ENCODE data around the gene YAE1. TPM values are rescaled to one million over a fixed set of nuclear protein-coding genes. Genes with fewer than 3 reads are reported as not detected.

YAE1 gene
- total RNA-seq, 6 experiments from 2014 or later, result 5.4 to 11.2 (median 7.4) TPM

- intact Hi-C loops (cut with DNase I), result no loop called here
- 6% methylated on average over 2 of the region's 2 CpGs for WGBS (ENCODE audit: insufficient coverage, low coverage, low lambda C conversion rate, missing lambda C conversion rate)
- no peak for TF ChIP-seq CTCF (IDR thresholded peaks at IDR 0.05)
- TF ChIP-seq POLR2A (IDR thresholded peaks at IDR 0.05), result no peak
- Histone ChIP-seq H3K9me3 (no peaks in the 10 kb centered on the region), H3K27ac (peak overlapping the region in 1 of 3 donors; percentile 9), H3K4me3 (no peak overlapping the region), H3K27me3 (no peaks in the 10 kb centered on the region), H3K4me1 (no peaks in the 10 kb centered on the region), H3K36me3 (no peaks in the 10 kb centered on the region)
- no peak for DNase-seq
- peak in 2 of 4 donors; percentile 12 to 49 for ATAC-seq
Observed at GRCh38 chr7:39592586-39592985, 26.4 kb downstream of the YAE1 start.

DNA sequence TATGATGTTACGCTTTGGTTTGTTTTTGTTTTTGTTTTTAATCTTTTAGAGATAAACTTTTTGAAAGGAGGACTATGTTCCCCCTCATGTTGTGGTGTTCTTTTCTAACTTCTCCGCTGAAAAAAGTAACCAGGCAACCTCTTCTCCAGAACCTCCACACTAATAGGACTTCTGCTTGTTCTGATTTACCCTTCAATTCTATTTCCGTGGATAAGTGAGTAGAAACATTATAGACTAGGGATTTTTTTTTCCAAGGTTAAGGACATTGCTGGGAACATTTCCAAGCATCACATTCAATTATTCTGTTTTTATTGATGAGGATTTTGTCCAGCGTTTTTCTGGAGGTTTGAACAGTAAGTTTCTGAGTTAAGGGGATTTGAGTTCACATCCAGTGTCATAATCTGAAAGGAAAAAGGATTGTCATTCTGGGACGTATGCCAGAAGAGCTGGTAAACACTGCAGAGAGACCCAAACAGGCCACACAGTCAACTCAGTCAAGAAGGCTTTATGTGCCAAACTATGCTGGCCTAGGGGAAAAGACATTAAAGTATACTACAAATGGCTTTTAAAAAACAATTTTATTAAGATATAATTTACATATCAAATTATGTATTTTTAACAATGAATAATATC, 28.9 kb downstream of the YAE1 start:
- H3K4me1 ChIP-seq, result no peaks in the 10 kb centered on the region
- H3K4me3 ChIP-seq, result no peak overlapping the region
- no peaks in the 10 kb centered on the region for H3K36me3 ChIP-seq
- 33% methylated on average over 5 of the region's 5 CpGs for WGBS (ENCODE audit: insufficient coverage, low coverage, low lambda C conversion rate, missing lambda C conversion rate)
- H3K9me3 ChIP-seq, result no peaks in the 10 kb centered on the region
- no peaks in the 10 kb centered on the region for H3K27me3 ChIP-seq
- TF ChIP-seq POLR2A (IDR thresholded peaks at IDR 0.05) (no peak), CTCF (IDR thresholded peaks at IDR 0.05) (no peak)
- DNase-seq, result no peak
- intact Hi-C loops (cut with DNase I), result no loop called here
- peak; percentile 63 to 83 (median 80) for ATAC-seq
- no peak overlapping the region for H3K27ac ChIP-seq

- TF ChIP-seq POLR2A (IDR thresholded peaks at IDR 0.05) (no peak), CTCF (IDR thresholded peaks at IDR 0.05) (no peak)
- no peaks in the 10 kb centered on the region for H3K9me3 ChIP-seq
- ATAC-seq (no peak), DNase-seq (no peak)
- intact Hi-C loops (cut with DNase I), result no loop called here
- 40% methylated on average over 2 of the region's 2 CpGs for WGBS (ENCODE audit: insufficient coverage, low coverage, low lambda C conversion rate, missing lambda C conversion rate)
- no peak overlapping the region for H3K4me3 ChIP-seq
- no peaks in the 10 kb centered on the region for H3K27me3 ChIP-seq
- H3K36me3 ChIP-seq, result no peaks in the 10 kb centered on the region
- H3K4me1 ChIP-seq, result no peaks in the 10 kb centered on the region
- H3K27ac ChIP-seq, result no peak overlapping the region
Observed at GRCh38 chr7:39602351-39602750, 36.1 kb downstream of the YAE1 start.

DNA sequence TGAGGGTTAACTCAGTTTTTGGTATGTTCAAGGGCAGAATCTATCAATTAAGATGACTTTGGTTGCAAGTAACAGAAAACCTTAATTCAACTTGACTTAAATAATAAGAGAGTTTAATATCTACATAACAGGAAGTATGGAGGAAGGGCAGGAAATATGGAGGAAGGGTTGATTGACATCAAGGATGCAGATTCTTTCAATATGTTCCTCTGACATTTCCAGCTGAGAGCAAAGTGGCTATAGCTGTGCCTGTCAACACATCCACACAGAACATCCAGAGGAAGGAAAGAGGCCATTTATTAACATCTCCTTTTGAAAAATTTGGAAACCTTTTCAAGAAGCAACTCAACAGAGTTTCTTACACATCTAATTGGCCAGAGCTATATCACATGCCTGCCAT, 37.7 kb downstream of the YAE1 start:
- H3K4me1 ChIP-seq, result no peaks in the 10 kb centered on the region
- no peak overlapping the region for H3K27ac ChIP-seq
- H3K4me3 ChIP-seq, result no peak overlapping the region
- peak in 3 of 4 donors; percentile 44 to 79 (median 46) for ATAC-seq
- TF ChIP-seq CTCF (IDR thresholded peaks at IDR 0.05) (no peak), POLR2A (IDR thresholded peaks at IDR 0.05) (no peak)
- no peak for DNase-seq
- H3K27me3 ChIP-seq, result no peaks in the 10 kb centered on the region
- H3K9me3 ChIP-seq, result no peaks in the 10 kb centered on the region
- intact Hi-C loops (cut with DNase I), result no loop called here
- H3K36me3 ChIP-seq, result no peaks in the 10 kb centered on the region

GRCh38 chr7:39605087-39605486, 38.9 kb downstream of the YAE1 start:
- H3K27ac ChIP-seq, result no peak overlapping the region
- no peak overlapping the region for H3K4me3 ChIP-seq
- 78% methylated on average over 1 of the region's 1 CpG for WGBS (ENCODE audit: insufficient coverage, low coverage, low lambda C conversion rate, missing lambda C conversion rate)
- H3K27me3 ChIP-seq, result no peaks in the 10 kb centered on the region
- no peaks in the 10 kb centered on the region for H3K36me3 ChIP-seq
- intact Hi-C loops (cut with DNase I), result no loop called here
- H3K9me3 ChIP-seq, result no peaks in the 10 kb centered on the region
- H3K4me1 ChIP-seq, result no peaks in the 10 kb centered on the region
- peak in 1 of 4 donors; percentile 40 for ATAC-seq
- no peak for DNase-seq
- TF ChIP-seq POLR2A (IDR thresholded peaks at IDR 0.05) (no peak), CTCF (IDR thresholded peaks at IDR 0.05) (no peak)

All from right lobe of liver (tissue), 6 donors.